ENCODE results near the gene DNMT1. TPM values are rescaled to one million over a fixed set of nuclear protein-coding genes. Genes with fewer than 3 reads are reported as not detected.

Gene DNMT1
- polyA plus RNA-seq, 1 donor from 2014 or later = 58.4 TPM

GRCh38 chr19:10091895-10092641 is 102.7 kb downstream of the DNMT1 start:
- Histone ChIP-seq H3K4me2 (ENCODE audit: low read length) (no peak overlapping the region), H3K9ac (ENCODE audit: low read length) (no peak overlapping the region), H4K20me1 (ENCODE audit: insufficient read depth) (no peaks in the 10 kb centered on the region), H3K4me3 (ENCODE audit: low read length) (no peak overlapping the region), H2AFZ (ENCODE audit: low read depth, low read length) (no peak overlapping the region), H3K27me3 (ENCODE audit: insufficient read depth, low read depth, low read length) (peaks cover 6% of the 10 kb centered on the region), H3K9me2 (ENCODE audit: insufficient read depth, low read length) (no peaks in the 10 kb centered on the region), H3F3A (ENCODE audit: insufficient read depth, low read length, poor library complexity, severe bottlenecking) (no peaks in the 10 kb centered on the region), H3K79me2 (replicated peaks; ENCODE audit: insufficient read depth, low read length) (no peaks in the 10 kb centered on the region), H3K27ac (ENCODE audit: low read length) (no peak overlapping the region), H3K36me3 (ENCODE audit: insufficient read depth, low read length) (no peaks in the 10 kb centered on the region), H3K9me3 (ENCODE audit: low read length) (no peaks in the 10 kb centered on the region)
- TF ChIP-seq CTCF (IDR thresholded peaks at IDR 0.05; ENCODE audit: poor library complexity, severe bottlenecking) (no peak), MXI1 (conservative IDR thresholded peaks at IDR 0.05; ENCODE audit: poor library complexity, severe bottlenecking) (no peak), TAF1 (IDR thresholded peaks at IDR 0.05; ENCODE audit: low read depth) (no peak), SMC3 (conservative IDR thresholded peaks at IDR 0.05; ENCODE audit: poor library complexity) (no peak)

- no peaks in the 10 kb centered on the region for H3F3A ChIP-seq (ENCODE audit: insufficient read depth, low read length, poor library complexity, severe bottlenecking)
- TF ChIP-seq REST (IDR thresholded peaks at IDR 0.05; ENCODE audit: borderline replicate concordance) = no peak
- TF ChIP-seq SMC3 (conservative IDR thresholded peaks at IDR 0.05; ENCODE audit: poor library complexity) = no peak
- TF ChIP-seq EZH2 (IDR thresholded peaks at IDR 0.05; ENCODE audit: borderline replicate concordance, insufficient read depth, low read length, poor library complexity, severe bottlenecking) = no peak
- no peak for TF ChIP-seq EP300 (conservative IDR thresholded peaks at IDR 0.05; ENCODE audit: poor library complexity, severe bottlenecking)
- no peak for TF ChIP-seq TAF1 (IDR thresholded peaks at IDR 0.05; ENCODE audit: low read depth)
- TF ChIP-seq MXI1 (conservative IDR thresholded peaks at IDR 0.05; ENCODE audit: poor library complexity, severe bottlenecking) = no peak
- no peak for TF ChIP-seq CTCF (IDR thresholded peaks at IDR 0.05; ENCODE audit: poor library complexity, severe bottlenecking)
- TF ChIP-seq RAD21 (conservative IDR thresholded peaks at IDR 0.05) = no peak
- no peak for TF ChIP-seq POLR2AphosphoS5 (IDR thresholded peaks at IDR 0.05)
- no peaks in the 10 kb centered on the region for H3K79me2 ChIP-seq (replicated peaks; ENCODE audit: insufficient read depth, low read length)
- H4K20me1 ChIP-seq (ENCODE audit: insufficient read depth) = no peaks in the 10 kb centered on the region
- no peak overlapping the region for H3K4me3 ChIP-seq (ENCODE audit: low read length)
- H3K27ac ChIP-seq (ENCODE audit: low read length) = no peak overlapping the region
- no peaks in the 10 kb centered on the region for H3K36me3 ChIP-seq (ENCODE audit: insufficient read depth, low read length)
- H3K9me2 ChIP-seq (ENCODE audit: insufficient read depth, low read length) = no peaks in the 10 kb centered on the region
- peaks cover 14% of the 10 kb centered on the region for H3K27me3 ChIP-seq (ENCODE audit: insufficient read depth, low read depth, low read length)
- H3K9ac ChIP-seq (ENCODE audit: low read length) = no peak overlapping the region
- no peaks in the 10 kb centered on the region for H3K9me3 ChIP-seq (ENCODE audit: low read length)
- H2AFZ ChIP-seq (ENCODE audit: low read depth, low read length) = no peak overlapping the region
- H3K4me2 ChIP-seq (ENCODE audit: low read length) = no peak overlapping the region
Measured at GRCh38 chr19:10091370-10091687, 103.4 kb downstream of the DNMT1 start.
